ENCODE measurements around the gene HSPA12B.

The HSPA12B gene

DNA sequence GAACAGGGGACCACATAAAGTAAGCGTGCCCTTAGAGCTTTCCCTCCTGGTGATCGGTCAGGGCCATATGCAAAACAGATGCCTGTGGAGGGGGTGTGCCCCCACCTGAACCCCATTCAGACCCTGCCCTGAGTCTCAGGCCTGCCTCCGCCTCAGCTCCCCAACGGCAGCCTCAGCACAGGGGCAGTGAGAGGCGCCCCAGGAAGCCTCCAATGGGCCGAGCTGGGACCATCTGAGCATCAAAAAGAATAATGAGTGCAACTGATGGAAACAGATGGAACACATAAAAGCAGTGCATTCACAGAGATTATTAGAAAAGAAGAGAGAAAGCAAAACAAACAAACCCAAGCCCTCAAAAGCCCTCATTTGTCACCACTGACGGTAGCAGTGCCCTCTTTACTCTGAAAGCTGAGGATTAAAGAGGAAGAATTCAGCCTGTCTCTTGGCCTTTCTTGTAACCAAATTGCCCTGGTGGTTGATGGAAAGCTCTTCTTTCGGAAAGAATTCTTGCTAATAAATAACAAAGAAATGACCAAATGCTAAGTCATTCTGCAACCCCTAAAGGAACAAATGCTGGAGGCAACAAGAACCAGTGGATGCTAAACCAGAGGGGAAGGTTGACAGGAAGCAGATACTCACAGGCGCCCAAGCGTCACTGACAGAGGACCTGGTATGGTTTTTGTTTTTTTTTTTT, 28.3 kb downstream of the HSPA12B start:
- TF ChIP-seq, protein P1, sequence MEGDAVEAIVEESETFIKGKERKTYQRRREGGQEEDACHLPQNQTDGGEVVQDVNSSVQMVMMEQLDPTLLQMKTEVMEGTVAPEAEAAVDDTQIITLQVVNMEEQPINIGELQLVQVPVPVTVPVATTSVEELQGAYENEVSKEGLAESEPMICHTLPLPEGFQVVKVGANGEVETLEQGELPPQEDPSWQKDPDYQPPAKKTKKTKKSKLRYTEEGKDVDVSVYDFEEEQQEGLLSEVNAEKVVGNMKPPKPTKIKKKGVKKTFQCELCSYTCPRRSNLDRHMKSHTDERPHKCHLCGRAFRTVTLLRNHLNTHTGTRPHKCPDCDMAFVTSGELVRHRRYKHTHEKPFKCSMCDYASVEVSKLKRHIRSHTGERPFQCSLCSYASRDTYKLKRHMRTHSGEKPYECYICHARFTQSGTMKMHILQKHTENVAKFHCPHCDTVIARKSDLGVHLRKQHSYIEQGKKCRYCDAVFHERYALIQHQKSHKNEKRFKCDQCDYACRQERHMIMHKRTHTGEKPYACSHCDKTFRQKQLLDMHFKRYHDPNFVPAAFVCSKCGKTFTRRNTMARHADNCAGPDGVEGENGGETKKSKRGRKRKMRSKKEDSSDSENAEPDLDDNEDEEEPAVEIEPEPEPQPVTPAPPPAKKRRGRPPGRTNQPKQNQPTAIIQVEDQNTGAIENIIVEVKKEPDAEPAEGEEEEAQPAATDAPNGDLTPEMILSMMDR (IDR thresholded peaks at IDR 0.05; ENCODE audit: low read depth, low read length, missing control alignments), result no peak
- H3K4me3 ChIP-seq (ENCODE audit: low read depth, low read length), result no peak overlapping the region
- DNase-seq (ENCODE audit: low read depth), result no peak
- in situ Hi-C loops (cut with HindIII; ENCODE audit: low sequenced_read_pairs), result no loop called here

DNA sequence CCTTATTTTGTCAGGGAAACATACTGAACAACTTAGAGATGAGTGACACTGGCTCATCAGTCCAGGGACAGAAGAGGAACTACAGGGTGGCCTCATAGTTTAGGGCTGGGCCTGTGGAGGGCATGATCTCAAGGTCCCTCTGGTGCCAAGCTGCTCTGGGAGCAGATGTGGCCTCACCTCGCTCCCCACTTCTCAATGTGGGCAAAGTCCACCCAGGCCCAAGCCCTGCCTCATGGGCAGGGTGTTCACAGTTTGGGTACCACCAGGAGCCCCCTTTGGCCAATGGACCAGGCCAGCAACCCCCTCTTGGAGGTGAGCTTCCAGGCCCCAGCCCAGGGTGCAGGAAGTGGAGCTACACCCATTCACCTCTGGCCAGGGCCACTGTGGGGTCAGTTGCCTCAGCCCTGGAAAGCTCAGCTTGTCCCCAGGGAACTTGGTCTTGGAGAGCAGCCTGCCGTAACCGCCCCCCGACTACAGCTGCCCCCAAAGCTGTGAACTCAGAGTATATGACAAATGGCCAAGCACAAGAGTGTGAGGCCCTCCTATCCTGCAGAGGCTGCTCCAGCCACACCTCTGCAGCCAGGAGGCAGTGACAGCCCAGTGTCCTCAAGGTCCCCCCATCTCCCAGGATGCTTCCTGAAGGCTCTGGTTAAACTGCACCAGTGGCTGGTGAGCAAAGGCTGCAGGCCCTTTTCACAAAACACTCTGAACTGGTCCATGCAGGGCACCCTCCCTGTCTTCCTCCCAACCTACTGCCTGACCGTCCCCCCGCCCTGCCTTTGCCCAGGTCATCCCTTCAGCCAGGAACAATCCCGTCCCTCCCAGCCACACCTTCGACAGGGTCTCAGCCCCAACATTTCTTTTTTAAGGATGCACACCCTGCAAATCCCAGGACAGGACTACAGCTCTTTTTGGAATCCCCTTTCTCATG, 31.5 kb downstream of the HSPA12B start:
- TF ChIP-seq, protein P1 (IDR thresholded peaks at IDR 0.05; ENCODE audit: low read depth, low read length, missing control alignments), result no peak
- in situ Hi-C loops (cut with HindIII; ENCODE audit: low sequenced_read_pairs), result no loop called here
- H3K4me3 ChIP-seq (ENCODE audit: low read depth, low read length), result no peak overlapping the region
- no peak for DNase-seq (ENCODE audit: low read depth)

DNA sequence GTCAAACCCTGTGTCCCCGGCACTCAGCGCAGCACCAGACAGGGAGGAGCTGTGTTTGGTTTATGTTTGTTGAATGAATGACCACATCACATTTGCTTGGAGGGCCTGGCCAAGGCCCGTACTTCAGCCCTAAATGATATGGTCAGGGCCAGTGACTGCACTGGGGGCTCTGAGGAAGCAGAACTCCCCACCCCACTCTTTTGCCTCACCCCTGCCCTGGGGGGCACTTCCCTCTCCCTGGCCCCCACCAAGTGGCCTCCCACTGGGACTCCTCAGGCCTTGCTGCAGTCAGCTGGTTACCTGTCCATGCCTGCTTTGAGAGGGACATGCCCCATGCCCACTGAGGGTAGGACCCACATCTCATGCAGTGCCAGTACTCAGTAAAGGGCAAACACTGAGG, 32.2 kb downstream of the HSPA12B start:
- TF ChIP-seq, protein P1 (IDR thresholded peaks at IDR 0.05; ENCODE audit: low read depth, low read length, missing control alignments), result no peak
- DNase-seq (ENCODE audit: low read depth), result no peak
- no peak overlapping the region for H3K4me3 ChIP-seq (ENCODE audit: low read depth, low read length)
- in situ Hi-C loops (cut with HindIII; ENCODE audit: low sequenced_read_pairs), result no loop called here

DNA sequence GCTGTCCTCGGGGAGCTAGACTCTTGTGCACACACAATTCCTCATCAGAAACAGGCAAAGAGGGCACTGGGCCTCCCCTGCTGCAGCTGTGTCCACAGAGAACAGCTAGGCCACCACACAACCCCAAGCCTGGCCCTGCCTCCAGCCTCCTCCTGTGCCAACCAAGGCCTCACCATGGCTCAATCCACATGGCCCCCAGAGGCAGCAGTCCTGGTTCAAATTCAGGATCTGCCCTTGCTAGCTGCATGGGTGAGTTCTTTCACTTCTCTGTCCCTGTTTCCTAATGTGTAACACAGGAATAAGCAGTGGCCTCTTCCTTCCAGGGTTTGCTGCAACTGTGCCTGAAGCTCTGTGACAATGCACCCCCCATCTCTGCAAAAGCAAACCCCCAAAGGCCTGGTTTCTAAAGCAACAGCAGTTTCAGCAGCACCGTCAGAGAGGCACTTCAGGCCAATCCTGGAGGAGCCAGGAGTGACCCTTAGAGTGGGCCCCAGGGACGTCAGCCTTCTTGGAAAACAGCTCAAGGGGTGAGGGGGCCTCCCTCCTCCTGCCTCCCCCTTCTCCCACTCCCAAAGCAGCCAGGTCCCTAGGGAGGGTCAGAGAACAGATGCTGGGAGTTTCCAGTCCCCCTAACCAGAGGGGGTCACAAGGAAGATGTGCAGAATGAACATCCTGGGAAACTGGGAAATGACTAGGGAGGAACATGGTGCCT, 32.8 kb downstream of the HSPA12B start:
- no peak overlapping the region for H3K4me3 ChIP-seq (ENCODE audit: low read depth, low read length)
- TF ChIP-seq, protein P1 (IDR thresholded peaks at IDR 0.05; ENCODE audit: low read depth, low read length, missing control alignments), result no peak
- in situ Hi-C loops (cut with HindIII; ENCODE audit: low sequenced_read_pairs), result no loop called here
- no peak for DNase-seq (ENCODE audit: low read depth)

DNA sequence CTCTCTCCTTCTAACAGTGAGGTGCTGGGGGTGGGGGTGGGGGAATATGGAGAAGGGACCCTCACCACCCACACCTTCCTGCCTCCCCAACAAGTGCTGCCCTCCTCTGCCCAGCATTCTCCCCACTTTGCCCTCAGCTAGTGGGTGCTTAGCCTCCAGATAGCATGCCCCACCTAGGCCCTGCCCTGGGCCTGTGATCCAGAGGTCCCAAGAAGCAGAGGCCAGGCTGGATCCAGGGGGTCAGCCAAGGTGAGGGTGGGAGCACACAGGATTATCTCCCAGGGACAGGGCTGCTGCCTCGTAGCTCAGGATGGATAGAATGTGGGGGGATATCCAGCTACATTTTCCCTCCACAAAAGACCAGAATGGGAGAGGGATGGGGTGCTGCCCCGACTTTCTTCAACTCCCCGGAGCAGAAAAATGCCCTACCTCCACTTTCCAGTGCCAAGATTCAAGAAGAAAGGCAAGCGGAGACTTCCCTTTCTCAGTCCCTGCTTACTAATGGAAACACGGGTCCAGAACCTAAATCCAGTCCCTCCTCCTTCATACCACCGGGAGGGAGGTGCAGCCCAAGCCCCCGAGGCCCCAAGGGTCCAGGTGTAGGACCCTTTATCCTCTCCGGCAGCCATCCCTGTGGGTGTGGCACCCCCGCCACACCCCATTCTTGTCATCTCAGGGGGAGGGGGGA, 34.1 kb downstream of the HSPA12B start:
- peak overlapping the region; percentile 74 for H3K4me3 ChIP-seq (ENCODE audit: low read depth, low read length)
- no peak for DNase-seq (ENCODE audit: low read depth)
- in situ Hi-C loops (cut with HindIII; ENCODE audit: low sequenced_read_pairs), result no loop called here
- TF ChIP-seq, protein P1 (IDR thresholded peaks at IDR 0.05; ENCODE audit: low read depth, low read length, missing control alignments), result no peak

DNA sequence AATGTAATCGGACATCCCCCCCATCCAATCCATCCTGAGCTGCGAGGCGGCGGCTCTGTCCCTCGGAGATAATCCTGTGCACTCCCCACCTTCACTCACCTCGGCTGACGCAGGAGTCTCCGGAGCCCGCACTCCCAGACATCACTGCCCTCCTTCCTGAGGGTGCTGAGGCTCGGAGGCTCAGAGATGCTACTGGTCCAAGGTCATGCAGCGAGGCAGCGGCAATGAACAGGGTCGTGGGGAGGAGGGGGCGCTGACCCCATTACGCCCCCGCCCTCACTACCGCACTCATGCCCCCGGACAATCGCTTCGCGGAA, 34.6 kb downstream of the HSPA12B start:
- peak overlapping the region; percentile 74 for H3K4me3 ChIP-seq (ENCODE audit: low read depth, low read length)
- TF ChIP-seq, protein P1 (IDR thresholded peaks at IDR 0.05; ENCODE audit: low read depth, low read length, missing control alignments), result no peak

More for the DNA sequence above, 34.6 kb downstream of the HSPA12B start:
- no peak for DNase-seq (ENCODE audit: low read depth)
- in situ Hi-C loops (cut with HindIII; ENCODE audit: low sequenced_read_pairs), result no loop called here

Measured in astrocyte of the cerebellum (primary cell).